K562 (cell line): ENCODE measurements around the gene CRTC3. TPM values are rescaled to one million over a fixed set of nuclear protein-coding genes. Genes with fewer than 3 reads are reported as not detected.

ENCODE experiments used
- polyA plus RNA-seq, 8 experiments: library from polyadenylated mRNA; depleted of rRNA in 4 of 8; stranded (reverse) in 5 of 8; unstranded in 3 of 8; fragments of >200 nt; fragmentation: Nextera tagmentation in 2 of 8; fragmentation: Illumina TruSeq in 1 of 8; extraction: Ambion mirVana in 2 of 8; extraction: Trizol in 1 of 8; gene quantifications; 2 replicates each; pipeline versions ENCODE4 v1.2.1 to v1.2.3, GENCODE V29; 2011 to 2014; ENCODE audit warnings: inconsistent platforms in 1 of 8, missing spikeins in 1 of 8
- total RNA-seq, 7 experiments: library from RNA; depleted of rRNA in 6 of 7; stranded (reverse); fragments of >200 nt in 6 of 7; fragmentation: Illumina TruSeq in 2 of 7; extraction: Trizol in 2 of 7; gene quantifications; 2 replicates each; pipeline versions ENCODE4 v1.2.1 to v1.2.3, GENCODE V29; 2011 to 2021; ENCODE audit warnings: low replicate concordance in 1 of 7
- TF ChIP-seq, protein P1 (sequence below), 2 experiments: fragments of 450-650 bp; IDR thresholded peaks; 2 replicates each; pipeline ENCODE4 v1.6.1; 2016; ENCODE audit warnings: mild to moderate bottlenecking in 2 of 2, borderline replicate concordance in 1 of 2, low read depth in 1 of 2, moderate library complexity in 1 of 2

Gene CRTC3
- total and polyA plus RNA-seq, 9 of the 15 experiments (the other 6 are each of a cell fraction or from before 2014, with no cell fraction given), result 1.2 to 19.0 (median 11.6) TPM

DNA sequence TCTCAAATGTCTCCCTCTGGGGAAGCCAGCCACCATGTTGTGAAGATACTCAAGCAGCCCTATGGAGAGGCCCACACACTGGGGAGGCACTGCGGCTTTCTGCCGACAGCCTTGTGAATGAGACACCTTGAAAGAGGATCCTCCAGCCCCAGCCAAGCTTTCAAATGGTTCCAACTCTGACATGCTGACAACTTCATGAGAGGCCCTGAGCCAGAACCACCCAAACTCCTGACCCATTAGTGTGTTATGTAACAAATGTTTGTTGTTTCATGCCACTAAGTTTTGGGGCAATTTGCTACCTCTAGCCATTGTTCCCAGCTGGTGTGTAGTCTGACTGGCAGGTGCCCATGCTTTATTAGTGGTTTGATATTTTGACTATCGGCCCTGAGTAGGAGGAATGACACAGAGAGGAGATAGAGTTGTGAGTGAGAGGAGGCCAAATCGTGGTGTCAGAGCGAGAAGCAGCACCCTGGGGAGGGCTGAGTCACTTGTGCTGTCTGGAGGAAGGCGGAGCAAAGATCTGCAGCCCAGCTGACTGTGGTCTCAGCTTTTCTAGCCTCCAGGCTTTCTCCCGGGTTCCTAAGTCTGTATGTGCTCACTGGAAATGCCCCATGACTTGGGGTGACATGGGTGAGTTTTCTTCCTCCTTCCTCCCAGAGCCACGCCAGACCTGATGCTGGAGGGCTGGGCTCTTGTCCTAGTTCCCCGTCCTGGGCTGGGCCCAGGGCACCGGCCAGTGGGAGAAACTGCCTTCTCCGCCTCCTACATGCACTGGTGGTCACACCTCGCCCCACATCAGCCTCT is 130.7 kb downstream of the CRTC3 start (continued):
- TF ChIP-seq, protein P1, sequence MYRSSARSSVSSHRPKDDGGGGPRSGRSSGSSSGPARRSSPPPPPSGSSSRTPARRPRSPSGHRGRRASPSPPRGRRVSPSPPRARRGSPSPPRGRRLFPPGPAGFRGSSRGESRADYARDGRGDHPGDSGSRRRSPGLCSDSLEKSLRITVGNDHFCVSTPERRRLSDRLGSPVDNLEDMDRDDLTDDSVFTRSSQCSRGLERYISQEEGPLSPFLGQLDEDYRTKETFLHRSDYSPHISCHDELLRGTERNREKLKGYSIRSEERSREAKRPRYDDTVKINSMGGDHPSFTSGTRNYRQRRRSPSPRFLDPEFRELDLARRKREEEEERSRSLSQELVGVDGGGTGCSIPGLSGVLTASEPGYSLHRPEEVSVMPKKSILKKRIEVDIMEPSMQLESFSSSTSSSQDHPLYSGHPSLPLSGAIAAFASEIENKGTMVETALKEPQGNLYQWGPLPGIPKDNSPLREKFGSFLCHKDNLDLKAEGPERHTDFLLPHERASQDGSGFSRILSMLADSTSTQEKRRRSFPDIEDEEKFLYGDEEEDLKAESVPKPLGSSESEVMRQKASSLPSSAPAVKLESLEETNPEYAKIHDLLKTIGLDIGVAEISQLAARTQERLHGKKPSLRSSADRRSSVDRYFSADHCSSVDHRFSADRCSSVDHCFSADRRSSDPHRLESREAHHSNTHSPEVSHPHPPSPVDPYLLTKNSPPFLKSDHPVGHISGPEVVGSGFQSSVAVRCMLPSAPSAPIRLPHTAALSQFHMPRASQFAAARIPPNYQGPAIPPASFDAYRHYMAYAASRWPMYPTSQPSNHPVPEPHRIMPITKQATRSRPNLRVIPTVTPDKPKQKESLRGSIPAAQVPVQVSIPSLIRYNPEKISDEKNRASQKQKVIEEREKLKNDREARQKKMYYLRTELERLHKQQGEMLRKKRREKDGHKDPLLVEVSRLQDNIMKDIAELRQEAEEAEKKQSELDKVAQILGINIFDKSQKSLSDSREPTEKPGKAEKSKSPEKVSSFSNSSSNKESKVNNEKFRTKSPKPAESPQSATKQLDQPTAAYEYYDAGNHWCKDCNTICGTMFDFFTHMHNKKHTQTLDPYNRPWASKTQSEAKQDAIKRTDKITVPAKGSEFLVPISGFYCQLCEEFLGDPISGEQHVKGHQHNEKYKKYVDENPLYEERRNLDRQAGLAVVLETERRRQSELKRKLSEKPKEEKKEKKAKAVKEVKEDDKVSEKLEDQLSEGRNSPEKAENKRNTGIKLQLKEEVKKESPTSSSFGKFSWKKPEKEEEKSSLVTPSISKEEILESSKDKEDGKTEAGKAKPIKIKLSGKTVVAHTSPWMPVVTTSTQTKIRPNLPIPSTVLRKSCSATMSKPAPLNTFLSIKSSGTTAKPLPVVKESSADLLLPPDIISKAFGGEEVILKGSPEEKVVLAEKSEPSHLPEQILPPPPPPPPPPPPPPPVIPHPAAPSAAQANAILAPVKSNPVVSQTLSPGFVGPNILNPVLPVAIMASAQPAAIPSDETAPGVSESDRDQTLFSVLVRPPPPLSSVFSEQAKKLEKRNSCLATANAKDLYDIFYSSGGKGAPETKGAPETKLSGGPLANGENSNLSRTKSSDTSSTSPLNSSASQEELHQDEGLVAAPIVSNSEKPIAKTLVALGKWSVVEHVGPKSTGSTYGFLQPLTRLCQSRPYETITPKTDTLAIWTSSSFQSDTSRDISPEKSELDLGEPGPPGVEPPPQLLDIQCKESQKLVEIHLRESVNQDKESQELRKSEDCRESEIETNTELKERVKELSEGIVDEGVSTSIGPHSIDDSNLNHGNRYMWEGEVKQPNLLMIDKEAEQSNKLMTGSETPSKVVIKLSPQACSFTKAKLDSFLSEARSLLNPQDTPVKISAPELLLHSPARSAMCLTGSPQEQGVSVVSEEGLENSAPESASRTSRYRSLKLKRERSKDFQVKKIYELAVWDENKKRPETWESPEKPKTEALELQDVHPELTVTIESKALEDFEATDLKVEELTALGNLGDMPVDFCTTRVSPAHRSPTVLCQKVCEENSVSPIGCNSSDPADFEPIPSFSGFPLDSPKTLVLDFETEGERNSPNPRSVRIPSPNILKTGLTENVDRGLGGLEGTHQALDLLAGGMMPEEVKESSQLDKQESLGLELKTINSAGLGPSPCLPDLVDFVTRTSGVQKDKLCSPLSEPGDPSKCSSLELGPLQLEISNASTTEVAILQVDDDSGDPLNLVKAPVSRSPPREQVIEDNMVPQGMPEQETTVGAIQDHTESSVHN (IDR thresholded peaks at IDR 0.05; ENCODE audit: borderline replicate concordance in 1 of 2, low read depth in 1 of 2), result 0 out of 4 replicates have a peak, but pooled peaks of 1 of the 2 experiments have one; percentile 62
